ENCODE measurements around the gene RPRD2. TPM values are rescaled to one million over a fixed set of nuclear protein-coding genes. Genes with fewer than 3 reads are reported as not detected.
A peak's percentile ranks its signal among the peaks of the same experiment; 100 is the strongest.

The RPRD2 gene
- total RNA-seq, 1 donor from 2014 or later = 21.7 TPM

GRCh38 chr1:150469291-150469690 lies 105.3 kb downstream of the RPRD2 start:
- no peak for DNase-seq (ENCODE audit: low spot score)

- peak; percentile 85 for DNase-seq (ENCODE audit: low spot score)
Observed at GRCh38 chr1:150472601-150473200, 108.8 kb downstream of the RPRD2 start.

GRCh38 chr1:150473659-150474058 lies 109.7 kb downstream of the RPRD2 start:
- DNase-seq (ENCODE audit: low spot score) = no peak

GRCh38 chr1:150474869-150475268 lies 110.9 kb downstream of the RPRD2 start:
- DNase-seq (ENCODE audit: low spot score) = no peak

GRCh38 chr1:150476754-150477153 lies 112.8 kb downstream of the RPRD2 start:
- no peak for DNase-seq (ENCODE audit: low spot score)

- peak; percentile 41 for DNase-seq (ENCODE audit: low spot score)
Observed at GRCh38 chr1:150477320-150477719, 113.4 kb downstream of the RPRD2 start.

- DNase-seq (ENCODE audit: low spot score) = no peak
Observed at GRCh38 chr1:150477733-150478132, 113.8 kb downstream of the RPRD2 start.

GRCh38 chr1:150479370-150479769 lies 115.4 kb downstream of the RPRD2 start:
- no peak for DNase-seq (ENCODE audit: low spot score)

- DNase-seq (ENCODE audit: low spot score) = no peak
Observed at GRCh38 chr1:150479927-150480352, 116.0 kb downstream of the RPRD2 start.

- DNase-seq (ENCODE audit: low spot score) = no peak
Observed at GRCh38 chr1:150484431-150484830, 120.5 kb downstream of the RPRD2 start.

- peak; percentile 30 for DNase-seq (ENCODE audit: low spot score)
Observed at GRCh38 chr1:150484861-150485260, 120.9 kb downstream of the RPRD2 start.

- peak; percentile 93 for DNase-seq (ENCODE audit: low spot score)
Observed at GRCh38 chr1:150486966-150487762, 123.2 kb downstream of the RPRD2 start, which contains the start of gene TARS2. TARS2 (plus strand) TSS chr1:150487419; CDS start chr1:150487451, 32 bp downstream.

- peak; percentile 72 for DNase-seq (ENCODE audit: low spot score)
Observed at GRCh38 chr1:150487763-150488115, 123.8 kb downstream of the RPRD2 start.

GRCh38 chr1:150493175-150493574 lies 129.2 kb downstream of the RPRD2 start:
- DNase-seq (ENCODE audit: low spot score) = peak; percentile 20

GRCh38 chr1:150498342-150498741 lies 134.4 kb downstream of the RPRD2 start:
- peak; percentile 77 for DNase-seq (ENCODE audit: low spot score)

GRCh38 chr1:150505431-150505830 lies 141.5 kb downstream of the RPRD2 start:
- no peak for DNase-seq (ENCODE audit: low spot score)

- DNase-seq (ENCODE audit: low spot score) = no peak
Observed at GRCh38 chr1:150507912-150508864, 144.2 kb downstream of the RPRD2 start, which contains the start of gene ECM1. ECM1 (plus strand) TSS chr1:150508109; CDS start chr1:150508210, 101 bp downstream.

GRCh38 chr1:150508982-150509381 lies 145.0 kb downstream of the RPRD2 start:
- no peak for DNase-seq (ENCODE audit: low spot score)

- no peak for DNase-seq (ENCODE audit: low spot score)
Observed at GRCh38 chr1:150511551-150511950, 147.6 kb downstream of the RPRD2 start.

- DNase-seq (ENCODE audit: low spot score) = no peak
Observed at GRCh38 chr1:150511985-150512660, 148.2 kb downstream of the RPRD2 start.

GRCh38 chr1:150512846-150513245 lies 148.9 kb downstream of the RPRD2 start:
- DNase-seq (ENCODE audit: low spot score) = no peak

Measured in mesenteric fat pad (tissue), 1 donor.